Stimulated activated CD4-positive, alpha-beta T cell treated with anti-CD3 and anti-CD28 coated beads, Interleukin-2, amount 100 ng/mL, for 4 hours (primary cell): ENCODE measurements around the gene CFH.
"Not testable (repeated sequence)": the region's sequence is repeated elsewhere in the genome, so short reads cannot be mapped to it uniquely, and the experiment has no call there.

Experiments
- DNase-seq: peaks from one replicate; pipeline ENCODE4 v3.0.0-alpha.2; 2020; ENCODE audit warnings: low read depth

Gene CFH

DNA sequence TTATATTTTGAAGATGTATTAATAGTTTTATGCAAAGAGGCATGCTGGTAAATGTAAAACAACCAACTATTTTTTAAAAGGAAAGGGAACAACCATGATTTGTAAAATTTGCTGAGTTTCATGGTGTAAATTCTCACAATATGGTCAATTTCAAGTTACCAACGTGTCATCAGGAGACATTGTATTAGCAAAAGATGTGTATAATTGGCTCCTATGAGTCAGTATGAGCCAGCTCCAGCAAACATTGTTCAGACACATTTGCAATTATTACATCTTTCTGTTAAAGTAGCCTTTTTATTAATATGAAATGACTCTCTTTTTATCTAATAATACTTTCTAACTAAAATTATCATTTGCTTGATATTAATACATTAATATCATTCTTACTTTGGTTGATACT, 15.3 kb downstream of the CFH start:
- DNase-seq = no peak

- DNase-seq = no peak
Observed at GRCh38 chr1:196669051-196669450, 17.2 kb downstream of the CFH start.

DNA sequence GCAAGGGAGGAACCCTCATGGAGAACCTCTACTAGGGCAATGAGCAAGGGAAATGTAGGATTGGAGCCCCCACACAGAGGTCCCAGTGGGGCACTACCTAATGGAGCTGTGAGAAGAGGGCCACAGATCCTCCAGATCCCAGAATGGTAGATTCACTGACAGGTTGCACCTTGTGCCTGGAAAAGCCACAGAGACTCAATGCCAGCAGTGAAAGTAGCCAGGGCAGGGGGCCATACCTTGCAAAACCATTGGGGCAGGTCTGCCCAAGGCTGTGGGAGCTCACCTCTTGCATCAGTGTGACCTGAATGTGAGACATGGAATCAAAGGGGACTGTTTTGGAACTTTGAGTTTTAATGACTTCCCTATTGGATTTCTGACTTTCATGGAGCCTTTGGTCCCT, 17.9 kb downstream of the CFH start:
- DNase-seq = no peak

DNA sequence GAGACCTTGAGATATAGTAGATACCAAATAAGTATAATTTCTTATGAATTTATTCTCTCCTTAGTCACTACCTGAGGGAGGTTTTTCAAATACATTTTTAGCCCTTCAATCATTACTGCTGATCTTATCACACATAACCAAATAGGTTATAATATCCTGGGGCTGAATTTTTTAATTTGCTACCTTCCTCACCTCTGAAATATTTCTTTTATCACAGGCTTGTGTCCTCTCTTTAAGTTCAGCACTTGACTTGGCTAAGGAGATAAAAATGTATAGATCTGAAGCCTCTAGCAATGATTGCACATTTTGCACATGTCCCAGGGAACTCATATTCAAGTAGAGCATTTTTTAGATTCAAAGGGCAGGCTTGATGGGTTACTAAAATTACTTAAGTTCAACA, 23.1 kb downstream of the CFH start:
- no peak for DNase-seq

GRCh38 chr1:196677781-196678509, 26.1 kb downstream of the CFH start:
- DNase-seq = no peak

GRCh38 chr1:196678510-196678884, 26.7 kb downstream of the CFH start:
- DNase-seq = no peak

DNA sequence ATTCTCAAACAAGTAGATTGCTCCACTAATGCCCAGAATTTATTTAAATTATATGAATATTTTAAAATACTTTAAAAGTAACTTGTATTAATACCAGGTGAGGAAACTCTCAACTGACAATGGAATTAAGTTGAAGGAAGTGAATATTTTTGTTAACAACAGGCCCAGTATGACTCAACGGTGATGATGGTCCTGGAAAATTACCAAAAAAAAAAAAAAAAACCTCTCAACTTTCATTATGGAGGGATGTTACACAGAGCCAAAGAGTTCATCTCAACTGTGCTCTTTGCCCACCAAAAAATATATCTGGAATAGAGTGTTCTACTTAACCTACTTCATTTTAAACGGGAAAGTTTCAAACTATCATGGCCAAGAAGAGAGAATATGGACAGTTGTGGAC, 28.3 kb downstream of the CFH start:
- DNase-seq = no peak

- DNase-seq = no peak
Observed at GRCh38 chr1:196684476-196684875, 32.6 kb downstream of the CFH start.

GRCh38 chr1:196685506-196685905, 33.7 kb downstream of the CFH start:
- DNase-seq = no peak

GRCh38 chr1:196689001-196689400, 37.2 kb downstream of the CFH start:
- no peak for DNase-seq

- DNase-seq = no peak
Observed at GRCh38 chr1:196690582-196690981, 38.7 kb downstream of the CFH start.

GRCh38 chr1:196698993-196699392, 47.1 kb downstream of the CFH start:
- no peak for DNase-seq

DNA sequence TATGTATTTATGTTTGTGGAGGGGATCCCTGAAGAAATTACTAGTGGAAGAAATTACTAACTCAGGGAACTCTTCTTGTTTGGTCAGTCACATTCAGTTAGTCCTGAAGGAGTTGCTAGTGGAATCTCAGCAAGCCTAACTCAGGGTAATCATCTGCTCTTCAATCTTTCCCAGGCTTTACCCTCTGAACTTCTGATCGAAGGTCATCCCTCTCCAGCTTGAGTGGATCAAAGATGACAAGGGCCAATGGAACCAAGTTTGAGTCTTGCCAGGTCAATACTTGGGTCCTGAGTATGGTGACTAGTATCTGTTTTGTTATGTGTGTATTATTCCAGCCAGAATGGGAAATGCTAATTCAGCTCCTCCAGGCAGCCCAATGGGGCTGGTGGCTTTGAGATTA, 49.3 kb downstream of the CFH start:
- DNase-seq = no peak

DNA sequence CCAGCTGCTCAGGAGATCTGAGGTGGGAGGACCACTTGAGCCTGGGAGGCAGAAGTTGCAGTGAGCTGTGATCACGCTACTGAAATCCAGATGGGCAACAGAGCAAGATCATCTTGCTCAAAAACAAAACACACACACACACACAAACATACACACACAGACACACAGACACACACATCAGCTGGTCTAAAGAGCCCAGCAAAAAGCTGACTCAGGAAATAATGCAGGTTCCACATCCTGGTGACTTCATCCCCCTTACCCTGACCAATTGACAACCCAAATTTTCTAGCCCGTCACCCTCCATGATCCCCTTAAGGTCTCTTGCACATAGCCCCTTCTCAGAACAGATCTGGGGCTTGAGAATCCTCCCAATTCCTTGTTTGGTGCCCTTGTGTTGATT, 58.0 kb downstream of the CFH start:
- not testable (repeated sequence) for DNase-seq

- no peak for DNase-seq
Observed at GRCh38 chr1:196717868-196718267, 66.0 kb downstream of the CFH start.

DNA sequence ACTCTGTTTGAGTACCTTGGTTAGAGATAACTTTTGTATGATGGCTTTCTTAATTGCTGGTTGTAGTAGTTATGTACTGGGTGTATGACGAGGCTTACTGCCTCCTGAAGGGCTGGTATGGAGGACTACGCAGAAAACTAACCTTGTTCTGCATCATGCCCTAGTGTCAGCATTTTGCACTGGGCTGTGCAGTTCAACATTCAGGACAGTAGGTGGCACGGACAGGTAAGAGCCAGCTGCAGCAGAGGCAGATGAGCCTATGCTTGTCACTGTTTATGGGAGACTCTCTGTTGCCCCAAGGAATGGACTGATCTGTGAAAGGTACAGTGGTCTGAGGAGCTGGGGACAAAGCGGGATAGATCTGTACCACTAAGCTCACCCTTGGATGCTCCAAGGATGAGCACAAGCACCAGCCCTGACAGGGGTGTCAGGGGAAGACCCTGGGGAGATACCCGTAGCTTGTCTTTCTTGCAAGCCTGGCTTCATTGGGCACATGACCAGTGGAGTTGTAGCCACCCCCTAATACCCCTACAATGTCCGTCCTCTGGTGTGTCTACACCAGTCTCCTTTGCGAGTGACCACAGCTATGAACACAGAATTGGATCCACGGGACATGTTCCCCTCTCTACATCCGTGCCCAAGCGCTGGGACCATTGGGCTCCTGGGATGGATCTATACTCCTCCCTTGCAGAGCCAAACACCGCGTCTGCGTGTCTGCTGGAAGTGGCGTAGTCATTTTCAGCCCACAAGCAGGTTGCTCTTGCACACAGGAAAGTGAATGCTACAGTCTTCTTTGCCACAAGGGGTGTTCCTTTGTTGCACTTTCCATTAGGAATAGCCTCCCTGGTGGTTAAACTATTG, 71.7 kb downstream of the CFH start:
- no peak for DNase-seq

DNA sequence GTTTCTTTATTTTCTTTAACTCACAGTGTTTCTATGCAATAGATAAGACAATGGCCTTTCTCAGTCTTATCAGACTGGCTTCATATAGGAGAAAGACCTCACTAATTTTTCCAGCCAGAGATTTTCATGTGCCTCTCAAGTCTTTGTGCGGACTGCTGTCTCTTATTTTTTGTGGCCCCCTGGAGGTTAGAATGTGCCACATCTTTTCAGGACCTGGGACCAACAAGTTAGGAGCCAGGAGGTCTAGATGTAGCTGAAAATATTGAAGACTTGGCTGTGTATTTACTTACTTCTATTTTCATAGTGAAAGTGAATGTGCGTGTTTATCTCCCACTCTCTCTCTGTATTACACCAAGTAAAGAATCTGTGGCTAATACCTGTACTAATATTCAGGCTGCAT, 80.7 kb downstream of the CFH start:
- no peak for DNase-seq

GRCh38 chr1:196733091-196733970, 81.5 kb downstream of the CFH start:
- no peak for DNase-seq

DNA sequence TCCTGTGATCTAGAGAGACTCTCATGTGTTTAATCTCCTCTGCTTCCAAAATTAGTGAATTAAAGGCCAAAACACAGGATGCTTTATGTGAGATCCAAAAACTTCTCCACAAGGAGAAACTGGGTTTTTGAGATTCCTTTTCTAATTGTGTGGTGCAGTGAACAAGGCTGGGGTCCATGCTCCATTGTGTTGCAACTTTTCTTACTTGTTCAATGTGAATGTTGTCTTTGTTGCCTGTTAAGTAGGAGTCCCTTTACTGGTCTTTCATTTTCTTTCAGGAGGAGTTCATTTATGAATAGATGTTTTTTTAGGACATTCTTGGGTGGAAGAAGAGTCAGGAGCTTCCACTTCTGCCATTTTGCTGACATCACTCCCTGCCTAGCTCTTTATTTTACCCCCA, 82.2 kb downstream of the CFH start:
- no peak for DNase-seq

GRCh38 chr1:196734460-196734859, 82.6 kb downstream of the CFH start:
- no peak for DNase-seq

DNA sequence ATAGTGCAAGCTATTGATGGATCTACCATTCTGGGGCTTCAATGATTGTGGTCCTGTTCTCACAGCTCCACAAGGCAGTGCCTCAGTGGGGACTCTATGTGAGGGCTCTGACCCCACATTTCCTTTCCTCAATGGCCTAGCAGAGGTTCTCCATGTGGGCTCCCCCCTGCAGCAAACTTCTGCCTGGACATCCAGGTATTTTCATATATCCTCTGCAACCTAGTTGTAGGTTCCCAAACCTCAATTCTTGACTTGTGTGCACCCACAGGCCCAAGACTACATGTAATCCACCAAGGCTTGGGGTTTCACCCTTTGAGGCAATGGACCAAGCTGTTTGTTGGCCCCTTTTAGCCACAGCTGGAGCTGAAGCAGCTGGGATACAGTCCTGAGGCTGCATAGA, 86.9 kb downstream of the CFH start:
- DNase-seq = no peak

GRCh38 chr1:196743244-196743643, 91.4 kb downstream of the CFH start:
- not testable (repeated sequence) for DNase-seq
